Sigmoid colon (tissue), 4 donors: ENCODE measurements around the gene MUC3A.

Source experiments
- EP300 ChIP-seq, 4 donors: sonication (generic); formaldehyde crosslinking; IDR thresholded peaks; one replicate each; pipeline ENCODE4 v1.6.1; 2017; ENCODE audit warnings: antibody characterized with exemption in 4 of 4
- TF ChIP-seq, protein P1 (sequence below), 4 experiments: fragments of 450-650 bp in 3 of 4; fragments of 200-600 bp in 1 of 4; IDR thresholded peaks; one replicate each; pipeline ENCODE4 v1.5.1; 2016 to 2019; ENCODE audit warnings: antibody characterized with exemption in 4 of 4, mild to moderate bottlenecking in 3 of 4, moderate library complexity in 2 of 4

DNA sequence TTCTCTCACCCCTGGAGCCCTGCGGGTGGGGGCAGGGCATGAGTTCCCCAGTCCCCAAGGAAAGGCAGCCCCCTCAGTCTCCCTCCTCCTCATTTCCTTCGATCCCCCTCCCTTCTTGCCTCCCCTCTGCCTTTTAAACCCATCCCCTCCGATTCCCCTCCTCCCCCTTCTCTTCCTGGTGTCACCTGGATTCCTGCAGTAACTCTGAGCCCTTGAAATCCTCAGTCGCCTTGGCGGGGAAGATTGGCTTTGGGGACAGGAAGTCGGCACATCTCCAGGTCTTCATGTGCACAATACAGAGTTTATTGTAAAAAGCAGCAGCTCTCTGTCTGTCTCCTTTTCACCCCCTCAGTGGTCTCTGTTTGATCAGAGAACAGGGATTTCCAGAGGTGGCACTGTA lies 18.7 kb downstream of the MUC3A start:
- no peak for TF ChIP-seq EP300 (IDR thresholded peaks at IDR 0.05)
- TF ChIP-seq, protein P1, sequence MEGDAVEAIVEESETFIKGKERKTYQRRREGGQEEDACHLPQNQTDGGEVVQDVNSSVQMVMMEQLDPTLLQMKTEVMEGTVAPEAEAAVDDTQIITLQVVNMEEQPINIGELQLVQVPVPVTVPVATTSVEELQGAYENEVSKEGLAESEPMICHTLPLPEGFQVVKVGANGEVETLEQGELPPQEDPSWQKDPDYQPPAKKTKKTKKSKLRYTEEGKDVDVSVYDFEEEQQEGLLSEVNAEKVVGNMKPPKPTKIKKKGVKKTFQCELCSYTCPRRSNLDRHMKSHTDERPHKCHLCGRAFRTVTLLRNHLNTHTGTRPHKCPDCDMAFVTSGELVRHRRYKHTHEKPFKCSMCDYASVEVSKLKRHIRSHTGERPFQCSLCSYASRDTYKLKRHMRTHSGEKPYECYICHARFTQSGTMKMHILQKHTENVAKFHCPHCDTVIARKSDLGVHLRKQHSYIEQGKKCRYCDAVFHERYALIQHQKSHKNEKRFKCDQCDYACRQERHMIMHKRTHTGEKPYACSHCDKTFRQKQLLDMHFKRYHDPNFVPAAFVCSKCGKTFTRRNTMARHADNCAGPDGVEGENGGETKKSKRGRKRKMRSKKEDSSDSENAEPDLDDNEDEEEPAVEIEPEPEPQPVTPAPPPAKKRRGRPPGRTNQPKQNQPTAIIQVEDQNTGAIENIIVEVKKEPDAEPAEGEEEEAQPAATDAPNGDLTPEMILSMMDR (IDR thresholded peaks at IDR 0.05): no peak
